GM18520 (cell line): ENCODE measurements around the gene RNF34.

Experiments
- ATAC-seq: cut with Tn5 transposase; IDR thresholded peaks from one replicate; pipeline ENCODE4 v1.9.1; 2021; ENCODE audit not compliant: unreplicated experiment

The RNF34 gene

GRCh38 chr12:121436706-121437105 lies 36.8 kb downstream of the RNF34 start:
- ATAC-seq: no peak

DNA sequence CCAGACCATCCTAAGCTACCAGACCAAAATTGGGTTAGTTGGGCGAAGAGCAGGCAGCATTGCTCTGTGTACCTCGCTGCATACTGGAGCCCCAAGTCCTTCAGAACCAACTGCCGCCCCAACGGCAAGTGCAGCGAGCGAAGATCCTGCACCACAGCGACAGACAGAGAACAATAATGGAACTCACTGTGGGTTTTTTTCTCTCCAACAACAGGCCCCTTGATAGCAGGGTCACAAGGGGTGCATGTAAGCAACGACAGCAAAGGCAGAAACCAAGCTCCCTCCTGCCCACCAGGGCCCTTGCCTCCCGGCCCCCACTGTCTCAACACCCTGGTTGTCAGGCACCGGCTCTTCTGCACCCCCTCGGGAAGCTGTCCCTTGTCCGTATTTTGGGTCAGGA lies 39.0 kb downstream of the RNF34 start:
- ATAC-seq: no peak

DNA sequence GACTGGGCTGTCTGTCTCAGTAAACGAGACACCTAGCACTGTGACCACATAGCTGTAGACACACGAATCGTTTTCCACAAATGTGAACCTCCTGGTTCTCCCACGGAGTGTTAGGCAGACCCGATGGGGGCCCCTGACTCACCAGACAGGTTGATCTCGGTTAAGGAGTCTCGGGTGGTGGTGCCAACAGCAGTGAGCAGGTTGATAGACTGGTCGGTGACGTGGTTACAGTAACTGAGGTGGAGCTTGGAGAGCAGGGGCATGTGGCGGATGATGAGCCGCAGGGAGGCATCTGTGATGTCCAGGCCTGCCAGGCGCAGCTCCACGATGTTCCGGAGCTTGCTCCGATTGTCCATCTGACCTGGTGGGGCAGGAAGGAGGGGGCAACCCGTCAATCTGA lies 39.8 kb downstream of the RNF34 start:
- no peak for ATAC-seq

DNA sequence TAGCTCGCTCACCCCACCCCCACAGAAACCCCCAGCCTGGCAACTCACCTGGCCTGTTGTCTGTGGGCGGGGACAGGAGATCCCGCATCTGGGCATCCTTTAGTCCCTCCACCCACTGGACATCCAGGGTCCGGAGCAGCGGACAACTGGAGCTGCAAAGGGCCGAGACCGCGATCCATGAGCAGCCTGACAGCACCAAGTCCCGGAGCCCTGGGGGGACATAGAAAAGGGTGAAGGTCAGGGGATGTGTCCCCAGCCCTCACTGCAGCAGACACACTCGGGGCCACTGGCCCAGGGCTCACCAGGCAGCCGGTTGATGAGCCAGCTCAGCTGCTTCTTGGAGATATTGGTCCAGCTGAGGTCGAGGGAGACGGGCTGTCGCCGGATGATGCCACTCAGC lies 40.9 kb downstream of the RNF34 start:
- no peak for ATAC-seq

- no peak for ATAC-seq
Measured at GRCh38 chr12:121441555-121441954, 41.6 kb downstream of the RNF34 start.

DNA sequence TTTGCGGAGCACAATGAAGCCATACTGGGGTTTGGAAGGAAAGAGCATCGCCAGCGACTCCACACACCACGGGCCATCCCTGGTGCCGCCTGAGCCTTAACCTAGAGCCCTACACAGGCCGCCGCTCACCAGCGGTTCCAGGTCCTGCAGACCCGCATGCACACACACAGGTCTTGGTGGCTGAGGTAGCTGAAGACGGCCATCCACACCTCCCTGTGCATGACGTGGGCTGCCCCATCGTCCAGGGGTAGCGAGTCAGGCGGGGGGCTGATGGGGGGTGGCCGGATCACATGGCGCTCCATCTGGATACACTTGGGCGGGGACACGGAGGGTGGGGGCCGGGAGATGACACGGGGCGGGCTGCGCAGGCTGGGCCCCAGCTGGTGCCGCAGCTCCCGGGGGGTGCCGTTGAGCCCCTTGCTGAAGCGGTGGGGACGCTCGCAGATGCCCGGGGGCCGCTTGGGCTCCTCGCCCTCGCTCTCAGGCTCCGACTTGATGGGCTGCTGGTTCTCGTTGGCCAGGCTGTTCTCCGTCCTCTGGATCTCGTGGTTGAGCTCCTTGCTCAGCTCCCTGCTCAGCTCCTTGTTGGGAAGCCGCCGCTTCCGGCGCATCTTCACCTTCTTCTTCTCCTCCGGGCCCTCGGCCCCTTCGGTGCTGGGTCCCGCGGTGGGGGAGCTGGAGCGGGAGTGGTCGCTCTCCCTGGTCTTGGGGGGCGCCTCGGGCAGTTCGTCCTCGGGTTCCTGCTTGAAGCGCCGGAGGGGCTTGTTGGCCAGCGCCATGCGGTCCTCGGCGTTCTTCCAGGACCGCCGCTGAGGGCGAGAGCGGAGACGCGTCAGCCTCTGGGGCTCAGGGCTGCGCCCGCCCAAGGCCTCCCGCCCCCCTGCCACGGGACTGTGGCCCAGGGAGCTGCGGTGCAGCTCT lies 42.4 kb downstream of the RNF34 start:
- ATAC-seq: no peak

GRCh38 chr12:121443193-121443870 lies 43.4 kb downstream of the RNF34 start:
- ATAC-seq: no peak

GRCh38 chr12:121443911-121444841 lies 44.3 kb downstream of the RNF34 start:
- ATAC-seq: no peak

GRCh38 chr12:121444842-121445202 lies 44.9 kb downstream of the RNF34 start:
- no peak for ATAC-seq

DNA sequence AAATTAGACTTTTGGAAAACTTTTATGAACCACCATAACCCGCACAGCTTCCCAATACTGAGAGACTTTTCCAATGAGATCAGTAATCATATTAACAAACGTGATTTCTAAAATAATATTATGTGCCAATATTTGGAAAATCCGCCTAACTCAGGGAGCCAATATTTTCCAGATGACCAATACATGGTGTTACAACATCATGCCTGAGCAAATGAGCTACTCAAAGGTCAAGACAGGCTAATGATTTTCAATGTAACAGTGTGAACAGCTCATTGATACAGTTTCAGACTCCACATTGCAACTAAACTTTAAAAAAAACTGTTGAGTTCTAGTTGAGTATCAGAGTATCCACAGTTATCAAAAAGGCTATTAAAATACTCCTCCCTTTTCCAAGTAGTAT lies 46.8 kb downstream of the RNF34 start:
- ATAC-seq: no peak

DNA sequence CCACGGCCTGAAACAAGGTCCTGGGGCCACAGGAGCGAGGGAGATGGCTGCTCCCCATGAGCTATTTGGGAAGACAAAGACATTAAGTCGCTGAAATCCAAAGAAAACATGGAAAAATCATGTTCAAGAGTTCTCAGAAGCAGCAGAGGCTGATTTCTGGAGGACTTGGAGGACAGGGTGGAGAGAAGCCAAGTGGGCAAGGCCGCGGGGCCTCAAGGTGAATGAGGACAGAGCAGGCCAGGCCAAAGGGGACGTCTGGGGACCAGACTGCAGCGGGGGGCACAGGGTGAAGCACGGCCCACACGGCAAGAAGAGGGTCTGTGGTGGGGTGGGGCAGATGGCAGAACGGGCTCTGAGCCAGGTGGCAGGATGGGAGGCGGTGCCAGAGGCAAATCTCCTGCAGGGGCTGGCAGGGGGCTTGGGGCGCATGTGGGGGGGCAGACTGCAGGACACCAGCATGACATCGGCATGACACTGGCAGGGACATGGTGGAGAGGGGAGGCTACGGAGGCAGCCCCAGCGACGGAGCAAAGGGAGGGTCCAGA lies 48.9 kb downstream of the RNF34 start:
- no peak for ATAC-seq

- ATAC-seq: no peak
Measured at GRCh38 chr12:121451961-121452339, 52.0 kb downstream of the RNF34 start.

GRCh38 chr12:121452340-121452984 lies 52.5 kb downstream of the RNF34 start:
- no peak for ATAC-seq

DNA sequence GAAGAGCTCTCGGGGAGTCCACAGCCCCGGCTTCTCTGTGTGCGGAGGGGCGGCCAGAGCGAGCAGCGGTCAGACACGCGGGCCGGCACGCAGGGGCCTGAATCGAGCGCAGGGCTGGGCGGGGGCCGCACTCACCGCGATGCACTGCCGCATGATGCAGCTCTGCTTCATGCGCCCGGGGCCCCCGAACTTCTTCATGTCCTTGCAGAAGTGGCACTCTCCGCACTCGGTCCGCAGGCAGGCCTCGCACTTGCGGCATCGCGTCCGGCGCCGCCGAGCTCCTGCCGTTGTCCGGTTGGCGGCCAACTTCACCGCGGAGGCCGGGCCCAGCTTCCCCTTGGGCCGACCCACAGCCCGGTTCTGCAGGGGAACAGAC lies 53.1 kb downstream of the RNF34 start:
- ATAC-seq: no peak

GRCh38 chr12:121453629-121454028 lies 53.7 kb downstream of the RNF34 start:
- ATAC-seq: no peak

GRCh38 chr12:121454921-121455320 lies 55.0 kb downstream of the RNF34 start:
- no peak for ATAC-seq

- ATAC-seq: no peak
Measured at GRCh38 chr12:121455766-121456420, 56.0 kb downstream of the RNF34 start.

DNA sequence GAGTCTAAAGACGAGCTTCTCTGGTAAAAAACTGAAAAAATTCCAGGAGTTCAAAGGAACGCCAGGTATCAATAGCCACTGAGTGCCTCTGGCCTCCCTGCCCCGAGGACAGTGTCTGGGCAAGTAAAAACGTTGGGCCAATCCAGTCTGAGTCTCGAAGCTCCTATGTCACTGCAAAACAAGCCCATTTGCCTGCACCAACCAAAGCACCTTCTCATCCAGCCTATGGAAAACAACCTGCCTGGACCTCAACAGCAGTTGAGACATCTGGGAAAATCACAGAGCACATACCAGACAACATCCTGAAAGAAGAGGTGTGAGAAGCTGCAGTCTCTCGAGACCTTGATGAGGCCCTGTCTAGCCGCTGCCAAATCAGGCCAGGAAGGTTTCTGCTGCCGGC lies 56.6 kb downstream of the RNF34 start:
- no peak for ATAC-seq

DNA sequence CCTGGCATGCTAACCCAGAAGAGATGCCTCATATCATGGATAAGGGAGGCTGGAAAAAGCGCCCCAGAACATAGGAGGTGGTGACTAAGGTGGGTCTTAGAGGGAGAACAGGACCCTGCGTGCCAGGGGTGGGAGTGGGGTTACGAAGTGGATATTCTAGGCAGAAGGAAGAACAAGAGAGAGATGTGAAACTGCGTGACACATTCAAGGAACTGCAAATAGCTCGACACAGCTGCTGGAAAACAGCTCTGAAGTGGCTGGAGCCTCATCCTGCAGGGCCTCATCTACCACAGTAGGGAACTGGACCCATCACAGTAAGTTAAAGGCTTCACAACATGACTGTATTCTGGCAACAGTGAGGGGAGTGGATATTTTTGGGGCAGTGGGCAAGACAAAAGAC lies 61.1 kb downstream of the RNF34 start:
- no peak for ATAC-seq

GRCh38 chr12:121464331-121464730 lies 64.4 kb downstream of the RNF34 start:
- ATAC-seq: no peak
